H1 (cell line): ENCODE results near the gene PCNX3. TPM values are rescaled to one million over a fixed set of nuclear protein-coding genes. Genes with fewer than 3 reads are reported as not detected.

Source experiments
- GABPA ChIP-seq: IDR thresholded peaks from 2 replicates; pipeline ENCODE4 v1.6.1; 2011; ENCODE audit warnings: mild to moderate bottlenecking, low read length, moderate library complexity, borderline replicate concordance; ENCODE audit not compliant: insufficient read depth
- ZNF274 ChIP-seq: IDR thresholded peaks from 2 replicates; pipeline ENCODE4 v1.7.0; 2012; ENCODE audit warnings: low read length, borderline replicate concordance; ENCODE audit errors: extremely low read depth
- polyA plus RNA-seq, 7 experiments: library from polyadenylated mRNA; depleted of rRNA in 3 of 7; stranded (reverse) in 5 of 7; unstranded in 2 of 7; fragments of >200 nt in 5 of 7; fragments of 200-250 nt in 2 of 7; gene quantifications; 1 replicate in 5 of 7; 2 replicates in 1 of 7; 4 replicates in 1 of 7; pipeline versions ENCODE4 v1.2.1 to v1.2.3, GENCODE V29; 2011 to 2013; ENCODE audit warnings: missing spikeins in 2 of 7, mixed read lengths in 2 of 7
- total RNA-seq: library from RNA; stranded (reverse); fragmentation: NEBNext Ultra II Directional; extraction: Animal tissue kit (Norgen Biotek cat#: 25700); gene quantifications from 2 replicates; pipeline ENCODE4 v1.2.1, GENCODE V29; 2021

Gene PCNX3
- total and polyA plus RNA-seq, 2 of the 8 experiments (the other 6 are each of a cell fraction or from before 2014, with no cell fraction given): 27.2 to 38.8 TPM

- no peak for TF ChIP-seq GABPA
- no peak for TF ChIP-seq ZNF274
These were observed 29.3 kb downstream of the PCNX3 start (continued) for GRCh38 chr11:65644837-65645236.
